ENCODE measurements around the gene IMP4. TPM values are rescaled to one million over a fixed set of nuclear protein-coding genes. Genes with fewer than 3 reads are reported as not detected.

Gene IMP4
- total RNA-seq, 5 donors from 2014 or later (not counting 1 experiment from before 2014, with no cell fraction given): 70.7 to 93.7 (median 86.9) TPM

DNA sequence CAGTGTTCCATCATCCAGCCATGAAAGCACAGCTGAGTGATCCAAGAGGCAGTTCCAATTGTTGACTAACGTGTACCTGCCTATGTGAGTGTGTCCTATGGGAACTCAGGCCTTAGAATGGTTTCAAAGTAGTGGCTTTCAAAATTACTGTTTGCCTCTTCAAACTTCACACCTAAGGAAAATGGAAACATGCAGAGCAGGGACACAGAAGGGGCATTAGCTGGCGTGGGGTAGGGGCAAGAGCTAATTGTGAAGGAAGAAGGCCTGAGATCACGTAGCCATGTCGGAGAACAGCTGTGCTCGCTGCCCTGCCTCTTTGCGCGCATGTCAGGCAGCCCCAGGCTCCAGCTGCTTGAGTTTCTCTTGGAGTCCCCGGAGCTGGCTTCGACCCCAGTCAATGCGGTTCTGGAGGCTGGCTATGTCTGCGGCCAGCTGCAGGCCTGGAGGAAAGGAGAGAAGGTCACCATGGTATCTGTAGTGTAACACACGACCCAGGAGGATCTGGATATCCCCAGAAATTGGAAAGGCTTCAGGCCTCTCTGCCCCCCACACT, 3.8 kb upstream of the IMP4 start:
- CTCF ChIA-PET: no interaction called here
- Mint-ChIP-seq H3K9me3 (no peaks in the 10 kb centered on the region), H3K4me3 (no peak overlapping the region), H3K36me3 (peaks cover 30% of the 10 kb centered on the region), H3K4me1 (peaks cover 24 to 35% (median 32%) of the 10 kb centered on the region in 3 donors), H3K27ac (no peak overlapping the region), H3K27me3 (peaks cover 0 to under 1% of the 10 kb centered on the region in 2 donors)
- peaks cover 6 to 20% of the 10 kb centered on the region in 2 experiments for H3K4me1 ChIP-seq (ENCODE audit: control insufficient read depth in 1 of 2, extremely low read depth in 1 of 2, insufficient read depth in 2 of 2, low read length in 2 of 2)
- H3K4me3 ChIP-seq (ENCODE audit: control insufficient read depth in 1 of 2, extremely low read depth in 1 of 2, low read length in 1 of 2): no peak overlapping the region
- 98% methylated on average over 9 of the region's 12 CpGs for WGBS (ENCODE audit: insufficient coverage)
- ATAC-seq (replicated peaks in 1 of 4): no peak
- H3K36me3 ChIP-seq (ENCODE audit: control insufficient read depth in 2 of 2, extremely low read depth in 1 of 2, insufficient read depth in 1 of 2, low read length in 1 of 2): peaks cover 3 to 35% of the 10 kb centered on the region in 2 donors
- H3K27ac ChIP-seq (ENCODE audit: low read length): no peak overlapping the region
- DNase-seq: no peak
- no peaks in the 10 kb centered on the region for H3K27me3 ChIP-seq (replicated peaks in 1 of 2; ENCODE audit: control insufficient read depth in 2 of 2, extremely low read depth in 1 of 2, insufficient read depth in 2 of 2, low read length in 1 of 2)
- H3K9me3 ChIP-seq: no peaks in the 10 kb centered on the region
- POLR2A ChIA-PET: no interaction called here

DNA sequence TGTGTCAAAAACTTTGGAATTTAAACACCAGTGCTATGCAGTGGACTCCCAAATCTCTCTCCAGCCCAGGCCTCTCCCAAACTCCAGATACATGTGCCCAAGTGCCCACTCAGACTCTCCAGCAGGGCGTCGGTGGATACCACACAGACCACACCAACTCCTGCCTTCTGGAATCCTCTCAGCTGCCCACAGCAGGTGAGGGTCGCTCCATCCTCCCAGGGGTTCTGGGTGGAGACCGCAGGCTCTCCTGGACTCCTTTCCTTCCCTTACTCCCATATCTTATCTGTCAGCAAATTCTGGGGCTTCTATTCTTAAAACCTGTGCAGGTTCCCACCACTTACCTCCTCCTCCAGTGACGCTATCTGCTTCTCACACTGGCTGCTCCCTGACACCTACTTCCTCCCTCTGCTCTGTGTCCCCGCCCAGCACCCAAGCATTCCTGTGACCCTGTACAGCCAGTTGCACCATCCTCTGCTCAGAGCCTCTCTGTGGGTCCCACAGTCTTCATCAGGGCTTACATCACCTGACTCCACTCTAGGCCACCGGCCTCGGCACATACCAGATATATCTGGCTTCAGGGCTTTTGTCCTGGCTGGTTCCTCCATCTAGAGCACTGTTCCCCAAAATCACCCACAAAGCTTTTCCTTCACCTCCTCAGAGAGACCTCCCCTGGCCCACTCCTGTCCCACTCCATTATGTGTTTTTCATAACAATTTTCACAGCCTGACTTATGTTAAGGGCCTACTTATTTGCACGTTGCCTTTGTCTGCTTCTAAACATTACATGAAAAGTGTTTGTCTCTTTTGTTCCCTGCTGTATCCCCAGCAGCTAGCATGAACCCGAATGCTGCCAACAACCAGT, 2.6 kb upstream of the IMP4 start:
- peak overlapping the region in 2 of 3 donors; percentile 8 to 11 for H3K4me3 Mint-ChIP-seq

DNA sequence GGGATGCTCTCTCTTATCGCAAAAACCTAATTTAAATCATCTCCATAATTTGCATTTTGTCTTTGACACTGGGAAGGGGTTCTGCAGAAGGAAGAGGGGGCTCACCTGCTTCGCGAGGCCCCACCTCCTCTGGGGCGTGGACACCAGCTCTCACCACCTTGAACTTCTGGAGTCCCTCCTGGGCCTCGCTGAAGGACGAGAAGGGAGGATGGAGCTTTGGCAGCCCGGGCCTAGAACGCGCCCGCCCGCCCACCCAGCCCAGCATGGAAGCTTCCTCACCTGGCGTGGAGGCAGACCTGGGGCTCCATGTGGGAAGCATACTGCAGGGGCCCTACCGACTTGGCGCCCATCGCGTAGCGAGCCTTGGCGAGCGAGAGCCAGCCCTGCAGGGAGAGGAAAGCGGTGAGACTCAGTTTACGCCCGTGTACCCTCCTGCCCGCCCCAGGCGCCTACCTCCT, 1.1 kb upstream of the IMP4 start:
- H3K4me3 Mint-ChIP-seq: peak overlapping the region; percentile 99 to 100 (median 99)
- peaks cover 44% of the 10 kb centered on the region for H3K36me3 Mint-ChIP-seq
- peaks cover 36 to 46% (median 39%) of the 10 kb centered on the region in 3 donors for H3K4me1 Mint-ChIP-seq
- Histone ChIP-seq H3K27me3 (replicated peaks in 1 of 2; ENCODE audit: control insufficient read depth in 2 of 2, extremely low read depth in 1 of 2, insufficient read depth in 2 of 2, low read length in 1 of 2) (no peaks in the 10 kb centered on the region), H3K36me3 (ENCODE audit: control insufficient read depth in 2 of 2, extremely low read depth in 1 of 2, insufficient read depth in 1 of 2, low read length in 1 of 2) (peaks cover 13 to 56% of the 10 kb centered on the region in 2 donors), H3K27ac (ENCODE audit: low read length) (peak overlapping the region; percentile 98), H3K4me3 (ENCODE audit: control insufficient read depth in 1 of 2, extremely low read depth in 1 of 2, low read length in 1 of 2) (peak overlapping the region; percentile 87 to 96), H3K9me3 (no peaks in the 10 kb centered on the region), H3K4me1 (ENCODE audit: control insufficient read depth in 1 of 2, extremely low read depth in 1 of 2, insufficient read depth in 2 of 2, low read length in 2 of 2) (peaks cover 6 to 29% of the 10 kb centered on the region in 2 experiments)
- CTCF ChIA-PET: interaction anchor here (1.1 to 3.3 kb wide), 7 partner anchors 9 to 1151 kb away, joined by 3 to 51 read pairs (median 8); partner anchors contain the start of genes MZT2B (in 1 of the 2) and SMPD4 (in 1 of the 2)
- POLR2A ChIA-PET: interaction anchor here (0.6 to 1.6 kb wide), 6 partner anchors 9 to 823 kb away, joined by 3 to 14 read pairs (median 4); partner anchors contain the start of gene SMPD4 (in 1 of the 2)
- H3K27me3 Mint-ChIP-seq: no peaks in the 10 kb centered on the region
- ATAC-seq (replicated peaks in 1 of 4) (peak in 1 of 4 experiments; percentile 0), DNase-seq (peak in 5 of 35 experiments; percentile 10 to 39 (median 22))
- H3K27ac Mint-ChIP-seq: peak overlapping the region; percentile 99
- 0% methylated on average over 19 of the region's 24 CpGs for WGBS (ENCODE audit: insufficient coverage)
- no peaks in the 10 kb centered on the region for H3K9me3 Mint-ChIP-seq

More for the DNA sequence above, 2.6 kb upstream of the IMP4 start:
- Mint-ChIP-seq H3K4me1 (peaks cover 34 to 40% (median 36%) of the 10 kb centered on the region in 3 donors), H3K27me3 (no peaks in the 10 kb centered on the region), H3K36me3 (peaks cover 35% of the 10 kb centered on the region), H3K9me3 (no peaks in the 10 kb centered on the region), H3K27ac (peak overlapping the region; percentile 7 to 54)
- DNase-seq (no peak), ATAC-seq (replicated peaks in 1 of 4) (no peak)
- Histone ChIP-seq H3K4me1 (ENCODE audit: control insufficient read depth in 1 of 2, extremely low read depth in 1 of 2, insufficient read depth in 2 of 2, low read length in 2 of 2) (peaks cover 6 to 29% of the 10 kb centered on the region in 2 experiments), H3K4me3 (ENCODE audit: control insufficient read depth in 1 of 2, extremely low read depth in 1 of 2, low read length in 1 of 2) (no peak overlapping the region), H3K9me3 (no peaks in the 10 kb centered on the region), H3K36me3 (ENCODE audit: control insufficient read depth in 2 of 2, extremely low read depth in 1 of 2, insufficient read depth in 1 of 2, low read length in 1 of 2) (peaks cover 10 to 42% of the 10 kb centered on the region in 2 donors), H3K27ac (ENCODE audit: low read length) (no peak overlapping the region), H3K27me3 (replicated peaks in 1 of 2; ENCODE audit: control insufficient read depth in 2 of 2, extremely low read depth in 1 of 2, insufficient read depth in 2 of 2, low read length in 1 of 2) (no peaks in the 10 kb centered on the region)
- ChIA-PET POLR2A (interaction anchor here in 1 of 2 donors (0.7 kb wide), 1 partner anchor 37 kb away, joined by 3 read pairs; no protein-coding TSS in a partner anchor), CTCF (interaction anchor here in 1 of 2 donors (3.3 kb wide), 1 partner anchor 8 kb away, joined by 35 read pairs; no protein-coding TSS in a partner anchor)
- WGBS (ENCODE audit: insufficient coverage): 98% methylated on average over 9 of the region's 10 CpGs

DNA sequence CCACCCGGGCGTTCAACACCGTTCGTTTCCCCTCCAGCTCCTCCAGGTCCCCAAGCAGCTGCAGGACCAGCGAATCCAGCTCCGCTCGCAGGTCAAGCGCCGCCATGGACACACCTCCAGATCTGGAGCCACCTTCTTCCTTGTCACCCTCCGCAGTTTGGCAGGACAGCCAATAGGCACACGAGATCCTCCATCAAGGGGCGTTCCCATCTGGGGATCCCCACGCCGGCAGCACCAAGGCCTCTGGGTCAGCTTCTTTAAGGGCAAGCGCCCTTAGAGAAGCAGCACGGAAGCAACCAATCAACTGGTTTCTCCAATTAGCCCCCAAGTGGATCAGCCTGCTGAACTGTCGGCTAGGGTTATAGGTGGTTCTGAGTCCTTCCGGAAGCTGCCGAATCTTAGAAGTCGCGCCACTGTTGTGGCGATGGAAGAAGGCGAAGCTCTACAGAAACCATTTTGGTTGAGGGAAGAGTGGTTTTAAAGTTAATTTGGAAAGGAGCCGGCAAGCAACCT, 621 bp upstream of the IMP4 start:
- 0% methylated on average over 23 of the region's 24 CpGs for WGBS (ENCODE audit: insufficient coverage)
- H3K36me3 Mint-ChIP-seq: peaks cover 49% of the 10 kb centered on the region
- H3K4me1 Mint-ChIP-seq: peaks cover 36 to 46% (median 40%) of the 10 kb centered on the region in 3 donors

DNA sequence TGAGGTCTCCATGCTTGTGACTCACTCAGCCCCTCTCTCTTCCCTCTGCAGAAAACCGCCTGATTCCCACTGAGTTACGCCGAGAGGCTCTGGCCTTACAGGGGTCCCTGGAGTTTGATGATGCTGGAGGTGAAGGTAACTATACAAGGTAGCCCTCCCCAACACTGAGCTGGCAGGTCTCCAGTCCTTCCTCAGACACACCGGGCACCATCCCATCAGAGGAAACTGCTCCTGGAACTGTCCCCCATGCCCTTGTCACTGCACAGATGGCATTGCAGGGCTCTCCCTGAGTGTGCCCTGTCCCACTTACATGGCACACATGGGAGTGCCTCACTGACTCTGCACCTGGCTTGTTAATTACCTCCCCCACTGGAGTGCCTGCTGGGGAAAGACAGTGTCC, 1.9 kb downstream of the IMP4 start:
- 100% methylated on average over 1 of the region's 4 CpGs for WGBS (ENCODE audit: insufficient coverage)
- no peaks in the 10 kb centered on the region for H3K27me3 Mint-ChIP-seq
- H3K27ac Mint-ChIP-seq: peak overlapping the region; percentile 16 to 39
- peaks cover 43% of the 10 kb centered on the region for H3K36me3 Mint-ChIP-seq
- H3K4me1 Mint-ChIP-seq: peaks cover 32 to 46% (median 40%) of the 10 kb centered on the region in 3 donors
- H3K27ac ChIP-seq (ENCODE audit: low read length): no peak overlapping the region
- H3K4me3 ChIP-seq (ENCODE audit: control insufficient read depth in 1 of 2, extremely low read depth in 1 of 2, low read length in 1 of 2): no peak overlapping the region
- H3K36me3 ChIP-seq (ENCODE audit: control insufficient read depth in 2 of 2, extremely low read depth in 1 of 2, insufficient read depth in 1 of 2, low read length in 1 of 2): peaks cover 13 to 54% of the 10 kb centered on the region in 2 donors
- CTCF ChIA-PET: no interaction called here
- DNase-seq (no peak), ATAC-seq (replicated peaks in 1 of 4) (no peak)
- peaks cover 6 to 29% of the 10 kb centered on the region in 2 experiments for H3K4me1 ChIP-seq (ENCODE audit: control insufficient read depth in 1 of 2, extremely low read depth in 1 of 2, insufficient read depth in 2 of 2, low read length in 2 of 2)
- no peaks in the 10 kb centered on the region for H3K27me3 ChIP-seq (replicated peaks in 1 of 2; ENCODE audit: control insufficient read depth in 2 of 2, extremely low read depth in 1 of 2, insufficient read depth in 2 of 2, low read length in 1 of 2)
- H3K9me3 Mint-ChIP-seq: no peaks in the 10 kb centered on the region
- POLR2A ChIA-PET: no interaction called here
- peak overlapping the region; percentile 99 to 100 (median 99) for H3K4me3 Mint-ChIP-seq
- H3K9me3 ChIP-seq: no peaks in the 10 kb centered on the region

More for the DNA sequence above, 621 bp upstream of the IMP4 start:
- H3K36me3 ChIP-seq (ENCODE audit: control insufficient read depth in 2 of 2, extremely low read depth in 1 of 2, insufficient read depth in 1 of 2, low read length in 1 of 2): peaks cover 15 to 61% of the 10 kb centered on the region in 2 donors
- Mint-ChIP-seq H3K27me3 (no peaks in the 10 kb centered on the region), H3K9me3 (no peaks in the 10 kb centered on the region), H3K4me3 (peak overlapping the region; percentile 99 to 100 (median 99)), H3K27ac (peak overlapping the region; percentile 99)
- ATAC-seq (replicated peaks in 1 of 4) (peak; percentile 65 to 75 (median 68)), DNase-seq (peak; percentile 71 to 92 (median 81))
- H3K4me3 ChIP-seq (ENCODE audit: control insufficient read depth in 1 of 2, extremely low read depth in 1 of 2, low read length in 1 of 2): peak overlapping the region; percentile 87 to 96
- H3K4me1 ChIP-seq (ENCODE audit: control insufficient read depth in 1 of 2, extremely low read depth in 1 of 2, insufficient read depth in 2 of 2, low read length in 2 of 2): peaks cover 6 to 29% of the 10 kb centered on the region in 2 experiments
- no peaks in the 10 kb centered on the region for H3K9me3 ChIP-seq
- H3K27ac ChIP-seq (ENCODE audit: low read length): peak overlapping the region; percentile 98
- ChIA-PET CTCF (interaction anchor here (0.6 to 3.3 kb wide), 12 partner anchors 9 to 1151 kb away, joined by 3 to 51 read pairs (median 4); partner anchors contain the start of genes MZT2B (in 1 of the 2) and SMPD4 (in 1 of the 2)), POLR2A (interaction anchor here (0.6 to 1.6 kb wide), 11 partner anchors 9 to 822 kb away, joined by 3 to 14 read pairs (median 4); partner anchors contain the start of gene SMPD4 (in 2 of the 2))
- no peaks in the 10 kb centered on the region for H3K27me3 ChIP-seq (replicated peaks in 1 of 2; ENCODE audit: control insufficient read depth in 2 of 2, extremely low read depth in 1 of 2, insufficient read depth in 2 of 2, low read length in 1 of 2)

Measured in T-cell (primary cell).